Testis (tissue), 2 donors: ENCODE data around the gene S100A9.
"Not testable (repeated sequence)": the region's sequence is repeated elsewhere in the genome, so short reads cannot be mapped to it uniquely, and the experiment has no call there.

Experiments
- POLR2A ChIP-seq: fragments of 450-650 bp; IDR thresholded peaks from one replicate; pipeline ENCODE4 v1.6.1; 2017; ENCODE audit warnings: antibody characterized with exemption, mild to moderate bottlenecking, moderate library complexity
- TF ChIP-seq, protein P1 (sequence below), 3 experiments: fragments of 450-650 bp in 2 of 3; fragments of 200-600 bp in 1 of 3; sonication (generic) in 1 of 3; IDR thresholded peaks; one replicate each; pipeline ENCODE4 v1.5.1; 2016 to 2019; ENCODE audit warnings: antibody characterized with exemption in 3 of 3, mild to moderate bottlenecking in 2 of 3, moderate library complexity in 1 of 3

DNA sequence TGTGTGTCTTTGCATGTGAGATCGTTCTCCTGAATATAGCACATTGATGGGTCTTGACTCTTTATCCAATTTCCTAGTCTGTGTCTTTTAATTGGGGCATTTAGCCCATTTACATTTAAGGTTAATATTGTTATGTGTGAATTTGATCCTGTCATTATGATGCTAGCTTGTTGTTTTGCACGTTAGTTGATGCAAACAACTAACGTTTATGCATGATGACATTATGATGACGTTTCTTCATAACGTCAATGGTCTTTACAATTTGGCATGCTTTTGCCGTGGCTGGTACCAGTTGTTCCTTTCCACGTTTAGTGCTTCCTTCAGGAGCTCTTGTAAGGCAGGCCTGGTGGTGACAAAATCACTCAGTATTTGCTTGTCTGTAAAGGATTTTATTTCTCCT is 39.5 kb upstream of the S100A9 start:
- TF ChIP-seq, protein P1, sequence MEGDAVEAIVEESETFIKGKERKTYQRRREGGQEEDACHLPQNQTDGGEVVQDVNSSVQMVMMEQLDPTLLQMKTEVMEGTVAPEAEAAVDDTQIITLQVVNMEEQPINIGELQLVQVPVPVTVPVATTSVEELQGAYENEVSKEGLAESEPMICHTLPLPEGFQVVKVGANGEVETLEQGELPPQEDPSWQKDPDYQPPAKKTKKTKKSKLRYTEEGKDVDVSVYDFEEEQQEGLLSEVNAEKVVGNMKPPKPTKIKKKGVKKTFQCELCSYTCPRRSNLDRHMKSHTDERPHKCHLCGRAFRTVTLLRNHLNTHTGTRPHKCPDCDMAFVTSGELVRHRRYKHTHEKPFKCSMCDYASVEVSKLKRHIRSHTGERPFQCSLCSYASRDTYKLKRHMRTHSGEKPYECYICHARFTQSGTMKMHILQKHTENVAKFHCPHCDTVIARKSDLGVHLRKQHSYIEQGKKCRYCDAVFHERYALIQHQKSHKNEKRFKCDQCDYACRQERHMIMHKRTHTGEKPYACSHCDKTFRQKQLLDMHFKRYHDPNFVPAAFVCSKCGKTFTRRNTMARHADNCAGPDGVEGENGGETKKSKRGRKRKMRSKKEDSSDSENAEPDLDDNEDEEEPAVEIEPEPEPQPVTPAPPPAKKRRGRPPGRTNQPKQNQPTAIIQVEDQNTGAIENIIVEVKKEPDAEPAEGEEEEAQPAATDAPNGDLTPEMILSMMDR (IDR thresholded peaks at IDR 0.05) = not testable (repeated sequence)
- not testable (repeated sequence) for TF ChIP-seq POLR2A
